OCI-LY7 (cell line): ENCODE measurements around the gene SYT14.

ENCODE experiments used
- CTCF ChIP-seq: fragments of 200-600 bp; sonication (generic); conservative IDR thresholded peaks from 2 replicates; pipeline ENCODE4 v1.5.1; 2014; ENCODE audit warnings: mild to moderate bottlenecking, antibody characterized with exemption, low read length, moderate library complexity, mixed read lengths
- EZH2phosphoT487 ChIP-seq: fragments of 200-600 bp; sonication (generic); IDR thresholded peaks from 2 replicates; pipeline ENCODE4 v1.6.1; 2018; ENCODE audit warnings: low read depth, borderline replicate concordance, mild to moderate bottlenecking, mixed run types, antibody characterized with exemption, low read length, moderate library complexity, mixed read lengths

- no peak for TF ChIP-seq CTCF
- no peak for TF ChIP-seq EZH2phosphoT487
Measured at GRCh38 chr1:210085359-210085758, 147.3 kb downstream of the SYT14 start.
